Nephron progenitor cell (in vitro differentiated cells): ENCODE measurements around the gene PKP1.
A peak's percentile ranks its signal among the peaks of the same experiment; 100 is the strongest.

Experiments used
- DNase-seq: peaks from one replicate; pipeline ENCODE4 v3.0.0; 2021
- H3K27ac Mint-ChIP-seq: 2 replicates; pipeline ENCODE4 v1.8.0; 2021; ENCODE audit warnings: mild to moderate bottlenecking, moderate library complexity, mixed read lengths
- H3K27me3 Mint-ChIP-seq: 2 replicates; pipeline ENCODE4 v1.8.0; 2021; ENCODE audit warnings: mild to moderate bottlenecking, low read depth, mixed read lengths; ENCODE audit not compliant: poor library complexity
- H3K36me3 Mint-ChIP-seq: 2 replicates; pipeline ENCODE4 v1.8.0; 2021; ENCODE audit warnings: low read depth, mixed read lengths
- H3K4me1 Mint-ChIP-seq: 2 replicates; pipeline ENCODE4 v1.8.0; 2021; ENCODE audit warnings: mixed read lengths
- H3K4me3 Mint-ChIP-seq: 2 replicates; pipeline ENCODE4 v1.8.0; 2021; ENCODE audit warnings: mild to moderate bottlenecking, moderate library complexity, mixed read lengths
- H3K9me3 Mint-ChIP-seq: 2 replicates; pipeline ENCODE4 v1.8.0; 2021; ENCODE audit warnings: mild to moderate bottlenecking, moderate library complexity, mixed read lengths
- TF ChIP-seq, protein P1 (sequence below): fragments of 200-600 bp; sonication (generic); IDR thresholded peaks from 2 replicates; pipeline ENCODE4 v1.5.0; 2021; ENCODE audit warnings: antibody characterized with exemption

Gene PKP1

DNA sequence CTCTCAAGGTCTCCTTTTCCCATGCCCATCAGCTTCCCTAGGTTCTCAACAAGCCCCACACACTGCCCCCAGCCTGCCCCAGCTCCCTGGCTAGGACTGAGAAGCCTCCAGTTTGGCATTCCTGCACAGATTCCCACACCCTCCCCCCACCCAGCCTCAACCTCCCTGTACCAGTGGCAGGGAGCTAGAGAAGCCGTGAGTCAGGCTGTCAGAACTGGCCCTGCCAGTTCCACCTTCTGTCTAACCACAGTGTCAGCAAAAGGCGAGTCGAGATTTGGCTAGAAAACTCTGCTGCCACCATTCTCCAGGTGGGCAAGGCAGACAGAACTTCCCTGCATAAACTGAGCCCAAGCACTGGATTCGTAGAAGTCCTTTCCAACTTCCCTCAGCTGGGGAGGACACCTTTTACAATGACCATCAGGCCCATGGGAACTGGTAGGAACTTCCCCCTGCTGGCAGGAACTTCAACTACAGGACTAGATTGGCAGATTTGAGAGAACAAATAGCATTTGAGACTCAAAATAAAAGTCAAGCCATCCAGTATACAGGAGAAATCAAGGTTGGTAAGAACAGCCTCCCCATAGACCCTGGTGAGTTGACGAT lies 63.1 kb downstream of the PKP1 start:
- DNase-seq, result peak; percentile 60
- Mint-ChIP-seq H3K4me1 (peaks cover 27% of the 10 kb centered on the region), H3K4me3 (no peak overlapping the region), H3K27ac (no peak overlapping the region), H3K27me3 (peaks cover 20% of the 10 kb centered on the region), H3K9me3 (peaks cover 2% of the 10 kb centered on the region), H3K36me3 (no peaks in the 10 kb centered on the region)
- TF ChIP-seq, protein P1, sequence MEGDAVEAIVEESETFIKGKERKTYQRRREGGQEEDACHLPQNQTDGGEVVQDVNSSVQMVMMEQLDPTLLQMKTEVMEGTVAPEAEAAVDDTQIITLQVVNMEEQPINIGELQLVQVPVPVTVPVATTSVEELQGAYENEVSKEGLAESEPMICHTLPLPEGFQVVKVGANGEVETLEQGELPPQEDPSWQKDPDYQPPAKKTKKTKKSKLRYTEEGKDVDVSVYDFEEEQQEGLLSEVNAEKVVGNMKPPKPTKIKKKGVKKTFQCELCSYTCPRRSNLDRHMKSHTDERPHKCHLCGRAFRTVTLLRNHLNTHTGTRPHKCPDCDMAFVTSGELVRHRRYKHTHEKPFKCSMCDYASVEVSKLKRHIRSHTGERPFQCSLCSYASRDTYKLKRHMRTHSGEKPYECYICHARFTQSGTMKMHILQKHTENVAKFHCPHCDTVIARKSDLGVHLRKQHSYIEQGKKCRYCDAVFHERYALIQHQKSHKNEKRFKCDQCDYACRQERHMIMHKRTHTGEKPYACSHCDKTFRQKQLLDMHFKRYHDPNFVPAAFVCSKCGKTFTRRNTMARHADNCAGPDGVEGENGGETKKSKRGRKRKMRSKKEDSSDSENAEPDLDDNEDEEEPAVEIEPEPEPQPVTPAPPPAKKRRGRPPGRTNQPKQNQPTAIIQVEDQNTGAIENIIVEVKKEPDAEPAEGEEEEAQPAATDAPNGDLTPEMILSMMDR, result peak; percentile 59

DNA sequence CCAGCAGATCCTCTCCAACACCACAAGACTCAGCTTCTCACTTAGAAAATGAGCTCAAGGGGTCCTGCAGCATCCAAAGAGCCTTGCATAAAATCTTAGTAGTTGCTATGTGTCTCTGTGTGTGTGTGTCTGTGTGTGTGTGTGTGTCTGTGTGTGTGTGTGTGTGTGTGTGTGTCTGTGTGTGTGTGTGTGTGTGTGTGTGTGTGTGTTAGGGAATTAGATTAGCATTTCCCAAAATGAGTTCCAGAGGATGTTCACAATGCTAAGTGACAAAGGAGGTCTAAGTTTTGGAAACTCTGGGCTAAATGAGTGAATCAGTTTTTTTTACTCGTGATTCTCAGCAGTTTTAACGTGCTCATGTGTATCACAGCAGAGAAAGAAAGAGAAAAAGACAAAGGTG lies 63.7 kb downstream of the PKP1 start:
- Mint-ChIP-seq H3K9me3 (no peaks in the 10 kb centered on the region), H3K4me1 (peaks cover 29% of the 10 kb centered on the region), H3K27ac (no peak overlapping the region)

DNA sequence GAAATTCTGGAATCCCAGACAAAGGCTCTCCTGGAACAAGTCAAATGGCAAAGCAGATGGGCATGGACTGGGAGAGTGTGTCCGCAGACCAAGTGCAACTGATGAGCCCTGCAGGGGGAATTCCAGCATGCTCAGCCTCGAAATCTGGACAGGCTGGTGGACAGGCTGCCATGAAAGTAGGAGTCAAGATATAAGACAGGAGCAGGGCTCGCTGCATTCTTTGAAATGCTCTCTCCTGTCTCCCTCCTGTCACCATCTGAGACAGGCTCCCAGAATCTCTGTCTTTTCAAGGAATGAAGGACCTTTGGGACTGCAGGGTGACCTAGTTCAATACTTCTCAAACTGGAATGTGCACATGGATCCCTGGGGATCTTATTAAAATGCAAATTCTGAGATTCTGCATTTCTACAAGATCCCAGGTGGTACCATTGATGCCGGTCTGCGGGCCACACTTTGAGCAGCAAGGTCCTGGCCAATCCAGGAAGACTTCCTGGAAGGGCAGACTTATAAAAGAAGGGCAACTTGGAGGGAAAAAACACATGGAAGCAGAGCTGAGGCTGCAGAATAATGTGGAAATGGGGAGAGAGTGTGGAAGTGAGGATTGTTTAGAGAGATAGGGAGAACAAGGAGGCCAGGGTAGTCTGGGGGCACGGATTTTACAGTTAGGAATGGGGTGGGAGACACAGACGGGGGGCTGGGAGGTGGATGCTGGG lies 64.3 kb downstream of the PKP1 start:
- H3K36me3 Mint-ChIP-seq, result no peaks in the 10 kb centered on the region
- no peaks in the 10 kb centered on the region for H3K9me3 Mint-ChIP-seq
- TF ChIP-seq, protein P1, result no peak

More for the DNA sequence above, 63.7 kb downstream of the PKP1 start:
- peak overlapping the region; percentile 12 for H3K4me3 Mint-ChIP-seq
- H3K36me3 Mint-ChIP-seq, result no peaks in the 10 kb centered on the region
- DNase-seq, result no peak
- TF ChIP-seq, protein P1, result no peak
- H3K27me3 Mint-ChIP-seq, result peaks cover 18% of the 10 kb centered on the region

DNA sequence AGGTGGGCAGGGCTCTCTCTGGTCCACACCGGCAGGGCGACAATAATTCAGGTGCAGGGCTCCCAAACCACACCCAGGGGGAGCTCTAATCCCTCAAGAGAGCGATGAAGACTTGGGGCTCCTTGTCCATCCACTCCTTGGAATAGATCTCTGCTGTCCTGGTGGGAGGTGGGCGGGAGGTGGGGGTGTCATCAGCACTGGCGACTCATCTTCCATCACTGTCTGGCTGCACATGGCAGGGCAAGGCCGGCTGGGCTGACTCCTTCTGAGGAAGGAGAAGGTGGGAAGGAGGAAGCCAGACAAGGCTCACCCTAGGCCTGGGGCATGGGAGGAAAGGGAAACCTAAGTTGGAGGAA lies 64.9 kb downstream of the PKP1 start:
- H3K4me3 Mint-ChIP-seq, result no peak overlapping the region

More for the DNA sequence above, 64.3 kb downstream of the PKP1 start:
- no peak overlapping the region for H3K4me3 Mint-ChIP-seq
- no peak for DNase-seq
- peaks cover 29% of the 10 kb centered on the region for H3K4me1 Mint-ChIP-seq
- H3K27me3 Mint-ChIP-seq, result peaks cover 18% of the 10 kb centered on the region
- no peak overlapping the region for H3K27ac Mint-ChIP-seq

DNA sequence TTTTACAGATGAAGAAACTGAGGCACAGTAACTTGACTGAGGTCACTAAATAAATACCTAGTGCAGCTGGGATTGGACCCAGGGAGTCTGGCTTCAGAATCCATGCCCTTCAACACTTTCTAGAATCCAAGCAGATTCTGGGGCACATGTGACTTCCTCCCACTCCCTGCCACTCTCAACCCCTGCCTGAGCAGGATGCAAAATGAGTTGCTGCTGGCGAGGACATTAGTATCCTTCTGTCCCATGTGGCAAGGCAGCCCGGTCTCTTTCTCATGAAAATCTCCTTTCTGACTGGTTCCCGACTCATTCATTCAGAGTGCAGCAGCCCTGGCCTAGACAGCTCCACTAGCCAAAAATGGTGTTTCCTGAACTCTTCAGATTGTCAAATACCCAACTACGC lies 65.8 kb downstream of the PKP1 start:
- no peak overlapping the region for H3K27ac Mint-ChIP-seq
- H3K27me3 Mint-ChIP-seq, result peaks cover 25% of the 10 kb centered on the region
- peaks cover 29% of the 10 kb centered on the region for H3K4me1 Mint-ChIP-seq
- no peaks in the 10 kb centered on the region for H3K9me3 Mint-ChIP-seq
- no peaks in the 10 kb centered on the region for H3K36me3 Mint-ChIP-seq
- no peak overlapping the region for H3K4me3 Mint-ChIP-seq
- TF ChIP-seq, protein P1, result no peak
- no peak for DNase-seq

More for the DNA sequence above, 64.9 kb downstream of the PKP1 start:
- Mint-ChIP-seq H3K27ac (no peak overlapping the region), H3K27me3 (peaks cover 18% of the 10 kb centered on the region), H3K9me3 (no peaks in the 10 kb centered on the region), H3K36me3 (no peaks in the 10 kb centered on the region), H3K4me1 (peaks cover 29% of the 10 kb centered on the region)
- TF ChIP-seq, protein P1, result peak; percentile 64
- DNase-seq, result peak; percentile 66

DNA sequence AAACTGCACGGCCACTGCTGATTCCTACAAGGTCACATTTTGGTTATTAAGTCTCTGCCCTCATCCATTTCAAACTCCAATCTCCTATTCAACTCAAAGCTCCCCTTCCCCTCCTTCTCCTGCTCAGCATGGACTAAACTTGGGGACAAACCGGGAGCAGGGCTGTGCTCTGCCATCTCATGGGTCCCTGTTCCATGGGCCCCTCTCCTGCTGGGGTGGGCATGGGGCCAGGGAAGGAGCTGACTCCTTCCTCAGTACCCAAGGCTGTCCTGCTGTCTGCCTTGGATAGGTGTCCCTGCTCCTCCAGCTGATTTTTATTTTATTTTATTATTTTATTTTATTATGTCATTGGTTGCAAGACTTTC lies 67.0 kb downstream of the PKP1 start:
- H3K27me3 Mint-ChIP-seq, result peaks cover 23% of the 10 kb centered on the region
- no peak overlapping the region for H3K27ac Mint-ChIP-seq
- H3K4me3 Mint-ChIP-seq, result no peak overlapping the region
- no peaks in the 10 kb centered on the region for H3K9me3 Mint-ChIP-seq
- H3K4me1 Mint-ChIP-seq, result peaks cover 29% of the 10 kb centered on the region
- no peak for DNase-seq
- H3K36me3 Mint-ChIP-seq, result no peaks in the 10 kb centered on the region
- TF ChIP-seq, protein P1, result no peak
